Hematopoietic multipotent progenitor cell treated with erythropoietin and hydrocortisone succinate and interleukin-3 and kit ligand, for 6 days (in vitro differentiated cells): ENCODE measurements around the gene RNF11.

Source experiments
- DNase-seq: peaks from one replicate; pipeline ENCODE4 v3.0.0-alpha.2; 2015

RNF11 gene

DNA sequence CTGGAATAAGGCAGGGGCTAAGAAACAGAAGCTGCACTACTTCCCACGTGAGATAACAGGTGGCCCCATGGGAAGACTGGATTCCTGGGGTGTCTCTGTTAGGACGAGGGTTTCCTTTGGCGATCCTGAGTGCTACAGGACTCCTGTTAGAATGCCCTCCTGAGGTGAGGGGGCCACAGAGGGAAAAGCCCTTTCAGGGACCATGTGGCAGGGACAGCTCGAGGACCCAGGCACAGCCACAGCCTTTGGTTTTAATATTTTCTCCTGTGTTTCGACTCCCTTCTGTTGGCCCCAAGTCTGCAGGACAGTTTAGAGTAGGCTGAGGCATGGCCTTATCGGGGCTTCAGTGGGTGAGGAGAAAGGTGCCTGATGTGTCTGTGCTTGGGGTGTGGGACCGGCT, 81.7 kb downstream of the RNF11 start:
- DNase-seq, result no peak

DNA sequence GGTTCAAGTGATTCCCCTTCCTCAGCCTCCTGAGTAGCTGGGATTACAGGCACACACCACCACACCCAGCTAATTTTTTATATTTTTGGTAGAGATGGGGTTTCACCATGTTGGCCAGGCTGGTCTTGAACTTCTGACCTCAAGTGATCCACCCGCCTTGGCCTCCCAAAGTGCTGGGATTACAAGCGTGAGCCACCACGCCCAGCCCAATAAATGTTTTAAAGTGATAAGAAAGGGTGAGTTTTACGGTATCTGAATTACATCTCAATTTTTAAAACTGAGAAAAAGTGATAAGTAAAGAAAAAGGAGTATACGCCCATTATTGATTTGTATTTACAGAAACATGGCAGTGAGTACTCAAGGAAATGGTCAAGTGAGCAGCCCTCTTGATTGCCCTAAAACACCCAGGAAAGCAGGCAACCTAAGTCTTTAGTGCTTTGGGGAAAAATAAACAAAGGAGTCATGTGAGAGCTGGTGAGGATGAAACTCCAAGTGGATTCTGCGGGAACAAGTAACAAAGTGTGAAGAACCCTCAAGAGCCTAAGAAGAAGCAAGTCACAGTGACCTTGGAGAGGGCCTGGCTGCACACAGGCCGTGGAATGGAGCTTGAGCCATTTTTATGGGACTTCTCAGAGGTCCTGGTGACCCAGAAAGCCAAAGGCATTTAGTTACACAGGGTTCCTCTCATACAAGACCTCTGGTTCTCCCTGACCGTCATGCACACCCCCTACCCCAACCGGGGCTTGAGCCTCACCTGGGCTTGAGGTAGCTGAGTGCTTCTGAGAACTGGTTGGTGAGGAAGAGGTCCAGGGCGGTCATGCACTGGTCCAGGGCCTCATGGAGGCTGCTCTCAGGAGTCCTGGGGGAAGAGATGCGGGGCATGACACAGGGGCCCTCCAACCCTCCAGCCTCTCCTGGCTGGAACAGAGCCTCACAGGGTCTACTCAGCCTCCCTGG, 85.2 kb downstream of the RNF11 start:
- DNase-seq, result no peak

DNA sequence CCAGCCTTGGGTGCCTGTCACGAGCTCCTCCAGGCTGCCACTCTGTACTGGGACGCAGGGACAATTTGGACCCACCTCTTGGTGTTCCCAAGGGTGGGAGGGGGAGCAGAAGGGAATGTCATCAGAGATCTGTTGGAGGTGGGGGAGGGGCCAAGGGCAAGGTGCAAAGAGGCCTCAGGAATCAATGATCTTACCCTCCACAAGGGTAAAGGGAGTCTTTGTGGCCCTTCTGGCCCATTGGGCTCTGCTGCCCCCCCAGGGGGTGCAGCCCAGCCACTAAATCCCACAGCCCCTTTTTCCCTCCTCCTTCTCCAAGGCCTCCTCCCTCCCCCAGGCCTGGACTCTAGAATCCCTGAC, 85.8 kb downstream of the RNF11 start:
- no peak for DNase-seq

DNA sequence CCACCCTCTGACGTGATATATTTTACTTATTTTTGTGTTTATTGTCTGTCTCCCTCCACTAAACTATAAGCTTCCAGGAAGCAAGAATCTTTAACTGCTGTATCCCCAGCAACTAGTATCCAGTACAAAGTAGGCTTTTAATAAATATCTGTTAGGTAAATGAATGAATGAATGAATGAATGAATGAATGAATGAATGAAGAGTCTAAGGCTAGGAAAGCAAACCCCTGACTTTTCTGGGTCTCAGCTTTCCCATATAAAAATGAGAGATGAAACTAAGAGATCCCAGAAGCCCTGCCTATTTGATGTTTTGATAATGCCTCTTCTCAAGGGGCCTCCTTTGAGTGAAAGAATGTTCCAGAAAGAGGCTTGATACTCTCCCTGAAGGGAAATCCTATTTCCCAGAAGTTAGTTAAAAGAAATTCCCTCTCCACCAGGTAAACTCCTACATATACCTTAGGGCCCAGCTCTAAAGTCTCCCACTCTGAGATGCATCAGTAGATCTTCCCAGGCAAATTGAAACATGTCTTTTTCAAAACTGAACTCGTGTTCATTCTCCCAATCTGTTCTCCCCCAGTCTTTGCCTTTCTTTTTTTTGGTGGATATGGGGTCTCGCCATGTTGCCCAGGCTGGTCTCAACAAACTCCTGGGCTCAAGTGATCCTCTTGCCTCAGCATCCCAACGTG, 86.5 kb downstream of the RNF11 start:
- DNase-seq, result no peak
